ENCODE results near the gene CD274.
A peak's percentile ranks its signal among the peaks of the same experiment; 100 is the strongest.
"Not testable (repeated sequence)": the region's sequence is repeated elsewhere in the genome, so short reads cannot be mapped to it uniquely, and the experiment has no call there.

CD274 gene

DNA sequence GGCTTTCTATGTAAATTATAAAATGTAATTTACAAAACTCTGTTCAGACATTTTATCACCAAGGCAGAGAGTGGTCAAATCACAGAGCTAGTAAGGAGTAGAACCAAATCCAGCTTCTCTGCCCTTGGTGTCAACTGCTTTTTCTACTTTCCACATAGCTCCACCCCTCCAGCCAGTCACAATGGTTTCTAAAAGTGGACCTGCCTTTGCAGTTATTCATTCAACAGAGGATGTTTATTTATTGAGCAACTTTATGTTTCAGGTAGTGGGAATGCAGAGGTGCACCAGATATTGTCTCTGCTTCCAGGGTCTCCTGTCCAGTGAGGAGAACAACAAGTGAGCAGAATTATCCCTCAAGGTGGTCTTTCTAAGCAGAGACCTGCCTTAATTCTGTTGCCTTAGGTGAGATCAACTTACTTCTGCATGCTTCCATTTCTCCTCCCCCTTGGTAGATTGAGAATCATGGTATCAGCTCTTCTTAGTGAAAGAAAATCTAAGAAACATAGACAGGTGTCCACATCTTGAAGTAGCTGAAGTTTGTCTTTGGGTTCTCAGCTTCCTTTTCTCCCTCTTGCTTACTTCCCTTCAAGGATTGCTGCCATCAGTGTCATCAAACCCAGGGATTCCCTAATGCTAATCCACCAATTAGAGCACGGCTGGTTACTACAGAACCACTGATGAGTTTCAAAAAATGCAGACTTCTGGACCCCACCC lies 42.8 kb downstream of the CD274 start:
- DNase-seq (ENCODE audit: extremely low spot score, insufficient read length, low read depth) (no peak), FAIRE-seq (no peak)

DNA sequence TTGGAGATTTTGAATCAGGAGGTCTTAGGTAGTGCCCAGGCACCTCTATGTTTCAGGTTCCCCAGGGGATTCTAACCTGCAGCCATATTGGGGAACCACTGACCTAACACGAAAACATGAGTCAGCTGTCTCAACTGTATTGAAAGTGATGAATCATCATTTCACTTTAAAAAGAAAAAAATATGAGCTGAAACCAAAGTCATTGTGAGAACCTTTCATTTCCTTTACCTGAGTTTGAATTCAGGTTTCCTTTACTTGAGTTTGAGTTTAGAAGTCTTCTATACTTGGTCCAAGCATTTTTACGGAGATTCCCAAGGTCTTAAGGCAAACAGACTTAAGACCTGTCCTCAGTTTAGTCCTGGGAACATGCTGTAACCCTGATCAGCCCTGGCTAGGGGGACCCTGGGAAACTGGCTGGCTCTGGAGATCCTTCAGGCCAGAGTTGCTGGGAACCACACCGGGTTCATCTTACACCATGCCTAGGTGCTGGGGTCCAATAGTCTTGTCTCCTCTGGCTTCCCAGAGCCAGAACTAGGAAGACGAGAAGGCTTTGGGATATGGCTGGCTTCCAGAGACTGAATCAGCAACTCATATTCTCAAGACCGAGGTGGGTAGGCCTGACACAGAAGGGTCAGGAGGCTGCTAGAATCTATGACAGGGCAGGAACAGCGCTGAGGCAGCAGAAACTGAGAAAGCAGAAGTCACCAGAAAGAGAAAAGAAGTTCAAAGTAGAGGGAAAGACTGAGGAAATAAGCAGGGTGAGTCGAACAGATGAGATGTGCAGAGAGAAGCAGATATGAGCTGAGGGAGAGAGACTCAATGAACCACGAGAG lies 43.6 kb downstream of the CD274 start:
- DNase-seq (ENCODE audit: extremely low spot score, insufficient read length, low read depth) (peak; percentile 48), FAIRE-seq (peak; percentile 97)

DNA sequence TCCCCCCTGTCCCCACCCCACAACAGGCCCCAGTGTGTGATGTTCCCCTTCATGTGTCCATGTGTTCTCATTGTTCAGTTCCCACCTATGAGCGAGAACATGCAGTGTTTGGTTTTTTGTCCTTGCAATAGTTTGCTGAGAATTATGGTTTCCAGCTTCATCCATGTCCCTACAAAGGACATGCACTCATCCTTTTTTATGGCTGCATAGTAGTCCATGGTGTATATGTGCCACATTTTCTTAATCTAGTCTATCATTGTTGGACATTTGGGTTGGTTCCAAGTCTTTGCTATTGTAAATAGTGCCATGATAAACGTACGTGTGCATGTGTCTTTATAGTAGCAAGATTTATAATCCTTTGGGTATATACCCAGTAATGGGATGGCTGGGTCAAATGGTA lies 44.4 kb downstream of the CD274 start:
- DNase-seq (ENCODE audit: extremely low spot score, insufficient read length, low read depth); FAIRE-seq: not testable (repeated sequence)

DNA sequence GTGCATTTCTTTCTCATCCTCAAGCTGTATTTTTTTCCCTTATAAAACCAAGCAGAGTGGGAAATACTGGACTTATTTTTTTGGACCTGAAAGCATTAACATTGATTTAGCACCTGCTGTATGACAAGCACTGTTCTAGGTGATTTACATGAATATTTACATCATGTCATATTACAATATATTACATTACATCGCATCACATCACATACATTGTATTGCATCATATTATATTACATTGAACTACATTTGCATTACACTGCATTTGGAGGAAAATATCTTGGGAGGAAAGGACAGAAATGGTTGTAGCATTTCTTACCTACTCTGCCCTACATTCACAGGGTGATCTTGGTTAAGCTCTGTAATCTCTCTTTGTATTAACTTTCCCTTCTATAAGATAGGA lies 48.8 kb downstream of the CD274 start:
- DNase-seq (ENCODE audit: extremely low spot score, insufficient read length, low read depth) (no peak), FAIRE-seq (no peak)

DNA sequence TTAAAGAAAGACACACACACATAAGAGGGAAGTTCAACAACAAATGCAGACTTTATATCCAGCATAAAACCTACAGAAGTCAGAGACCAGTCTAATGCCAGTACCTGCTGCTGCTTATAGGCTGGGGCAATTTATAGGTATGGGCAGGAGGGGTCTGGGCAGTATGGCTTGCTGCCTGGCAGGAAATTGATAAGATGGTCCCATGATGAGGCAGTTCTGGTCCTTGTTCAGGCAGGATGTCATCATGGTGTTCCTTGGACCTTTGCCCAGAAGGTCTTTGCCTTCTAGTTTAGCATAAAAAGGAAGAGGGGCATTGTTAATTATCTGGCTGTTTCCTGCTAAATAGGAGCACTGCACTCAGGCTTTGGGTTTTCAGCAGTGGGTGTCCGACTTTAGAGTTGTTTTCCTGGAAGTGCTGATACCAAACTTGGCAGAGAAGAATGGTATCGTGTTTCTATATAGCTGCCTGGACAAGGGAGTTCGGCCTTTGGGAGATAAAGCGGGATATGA lies 49.6 kb downstream of the CD274 start:
- no peak for FAIRE-seq
- DNase-seq (ENCODE audit: extremely low spot score, insufficient read length, low read depth), result no peak

DNA sequence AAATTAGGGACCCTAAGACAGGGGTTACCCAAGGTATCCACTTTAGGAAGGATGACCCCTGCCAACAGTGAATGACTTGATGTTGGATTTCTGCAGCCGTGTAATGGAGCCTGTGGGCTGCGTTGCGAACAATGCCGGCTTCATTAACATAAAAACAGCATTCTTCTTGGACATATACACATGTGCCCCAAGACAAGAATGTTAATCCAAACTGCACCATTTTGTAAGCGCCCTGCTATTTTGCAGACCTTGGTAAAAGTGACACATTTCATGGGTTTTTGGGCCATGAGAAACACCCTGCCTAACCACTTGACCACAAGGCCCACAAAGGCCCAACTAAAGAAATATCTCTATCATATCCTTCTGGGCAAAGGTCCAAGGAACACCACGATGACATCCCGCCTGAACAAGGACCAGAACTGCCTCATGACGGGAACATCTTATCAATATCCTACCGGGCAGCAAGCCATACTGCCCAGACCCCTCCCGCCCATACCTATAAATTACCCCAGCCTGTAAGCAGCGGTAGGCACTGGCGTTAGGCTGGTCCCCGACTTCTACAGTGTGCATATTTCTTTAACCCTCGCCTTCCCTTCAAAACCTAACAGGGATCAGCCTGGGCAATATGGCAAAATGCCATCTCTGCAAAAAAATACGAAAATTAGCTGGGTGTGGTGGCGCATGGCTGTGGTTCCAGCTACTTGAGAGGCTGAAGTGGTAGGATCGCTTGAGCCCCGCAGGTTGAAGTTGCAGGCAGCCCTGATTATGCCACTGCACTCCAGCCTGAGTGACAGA lies 50.3 kb downstream of the CD274 start:
- FAIRE-seq (peak; percentile 12), DNase-seq (ENCODE audit: extremely low spot score, insufficient read length, low read depth) (no peak)

DNA sequence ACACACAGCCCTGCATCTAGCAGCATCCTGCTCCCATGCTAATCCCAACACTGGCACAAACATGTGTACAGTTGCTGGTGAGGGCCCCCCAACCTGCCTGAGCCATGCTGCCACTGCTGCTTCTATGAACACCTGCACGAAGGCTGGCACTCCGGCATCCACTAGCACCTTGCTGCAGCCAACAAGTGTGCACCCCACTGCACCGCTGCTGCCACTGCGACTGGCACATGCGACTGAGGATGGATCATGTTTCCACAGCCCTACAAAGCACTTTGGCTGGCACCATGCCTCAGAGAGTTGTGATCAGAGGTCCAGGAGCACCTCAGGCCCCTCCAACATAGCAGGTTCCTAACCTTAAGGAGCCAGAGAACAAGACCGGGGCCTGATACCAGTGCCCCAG lies 52.2 kb downstream of the CD274 start:
- FAIRE-seq, result no peak
- DNase-seq (ENCODE audit: extremely low spot score, insufficient read length, low read depth), result no peak

DNA sequence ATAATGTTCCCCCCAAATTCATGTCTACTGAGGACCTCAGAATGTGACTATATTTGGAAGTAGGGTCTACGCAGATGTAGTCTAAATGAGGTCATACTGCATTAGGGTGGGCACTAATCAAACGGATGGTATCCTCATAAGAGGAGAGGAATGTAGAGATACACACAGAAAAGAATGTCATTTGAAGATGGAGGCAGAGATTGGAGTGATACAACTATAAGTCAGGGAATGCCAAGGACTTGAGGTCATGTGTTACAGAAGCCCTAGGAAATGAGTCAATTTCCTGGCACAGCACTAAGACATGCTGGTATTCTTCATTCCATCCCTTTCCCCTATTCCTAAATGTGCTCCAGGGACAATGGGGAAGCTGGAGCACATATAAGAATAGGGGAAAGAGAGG lies 59.2 kb downstream of the CD274 start:
- no peak for DNase-seq (ENCODE audit: extremely low spot score, insufficient read length, low read depth)
- no peak for FAIRE-seq

DNA sequence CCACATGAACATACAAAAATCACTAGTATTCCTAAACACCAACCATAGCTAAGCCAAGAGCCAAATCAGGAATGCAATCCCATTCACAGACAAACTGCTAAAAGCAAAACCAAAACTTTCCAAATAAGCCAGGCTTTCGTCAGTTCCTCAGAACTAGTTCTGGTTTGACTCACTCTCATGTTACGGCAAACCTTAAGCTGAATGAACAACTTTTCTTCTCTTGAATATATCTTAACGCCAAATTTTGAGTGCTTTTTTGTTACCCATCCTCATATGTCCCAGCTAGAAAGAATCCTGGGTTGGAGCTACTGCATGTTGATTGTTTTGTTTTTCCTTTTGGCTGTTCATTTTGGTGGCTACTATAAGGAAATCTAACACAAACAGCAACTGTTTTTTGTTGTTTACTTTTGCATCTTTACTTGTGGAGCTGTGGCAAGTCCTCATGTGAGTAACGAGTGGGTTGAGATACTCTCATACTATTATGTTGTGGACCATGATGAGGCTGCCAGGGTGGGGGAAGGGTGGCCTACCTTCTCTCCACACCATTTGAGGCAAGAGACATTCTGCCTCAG lies 60.1 kb downstream of the CD274 start, which contains the start of gene PDCD1LG2:
Gene PDCD1LG2 (plus strand): TSS at position 172 of the 572 bp plus-strand sequence. CDS start 12,016 bp downstream, outside the sequence.
- FAIRE-seq, result peak; percentile 96
- DNase-seq (ENCODE audit: extremely low spot score, insufficient read length, low read depth), result no peak

DNA sequence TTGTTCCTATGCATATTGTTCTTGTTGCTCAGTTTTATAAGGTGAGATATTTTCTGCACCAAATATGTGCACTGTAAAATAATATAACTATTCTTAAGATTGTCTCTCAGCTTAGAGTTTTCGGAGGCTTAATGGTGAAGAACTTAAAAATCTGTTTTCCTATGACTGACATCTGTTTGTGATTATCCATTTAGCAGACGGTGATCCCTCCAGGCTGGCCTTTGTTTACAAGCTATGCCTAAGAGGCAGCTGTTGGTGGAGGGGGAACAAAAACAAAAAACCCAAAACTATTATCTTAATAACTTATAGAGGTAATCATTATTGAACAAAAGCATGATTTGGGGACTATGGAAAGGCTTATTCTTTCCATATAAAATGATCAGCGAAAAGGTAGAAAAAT lies 60.6 kb downstream of the CD274 start:
- DNase-seq (ENCODE audit: extremely low spot score, insufficient read length, low read depth) (no peak), FAIRE-seq (no peak)

DNA sequence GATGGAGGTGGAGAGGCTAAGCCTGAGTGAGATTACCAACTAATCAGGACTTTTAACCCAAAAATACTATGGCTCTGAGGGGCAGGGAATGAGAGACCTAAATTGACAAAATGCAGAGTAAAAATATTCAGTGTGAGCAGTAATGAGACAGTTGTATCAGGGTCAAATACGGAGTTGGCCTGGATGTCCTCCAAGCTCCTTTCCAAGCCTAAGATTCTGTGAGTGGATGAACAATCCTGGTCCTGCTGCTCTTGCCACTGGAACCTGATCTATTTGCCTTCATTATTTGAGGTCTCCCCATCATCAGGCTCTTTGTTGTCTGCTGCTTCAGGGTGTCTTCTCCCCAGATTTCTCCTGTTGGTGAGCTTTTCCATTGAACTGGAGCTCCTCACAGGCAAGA lies 61.1 kb downstream of the CD274 start:
- FAIRE-seq (peak; percentile 42), DNase-seq (ENCODE audit: extremely low spot score, insufficient read length, low read depth) (no peak)

DNA sequence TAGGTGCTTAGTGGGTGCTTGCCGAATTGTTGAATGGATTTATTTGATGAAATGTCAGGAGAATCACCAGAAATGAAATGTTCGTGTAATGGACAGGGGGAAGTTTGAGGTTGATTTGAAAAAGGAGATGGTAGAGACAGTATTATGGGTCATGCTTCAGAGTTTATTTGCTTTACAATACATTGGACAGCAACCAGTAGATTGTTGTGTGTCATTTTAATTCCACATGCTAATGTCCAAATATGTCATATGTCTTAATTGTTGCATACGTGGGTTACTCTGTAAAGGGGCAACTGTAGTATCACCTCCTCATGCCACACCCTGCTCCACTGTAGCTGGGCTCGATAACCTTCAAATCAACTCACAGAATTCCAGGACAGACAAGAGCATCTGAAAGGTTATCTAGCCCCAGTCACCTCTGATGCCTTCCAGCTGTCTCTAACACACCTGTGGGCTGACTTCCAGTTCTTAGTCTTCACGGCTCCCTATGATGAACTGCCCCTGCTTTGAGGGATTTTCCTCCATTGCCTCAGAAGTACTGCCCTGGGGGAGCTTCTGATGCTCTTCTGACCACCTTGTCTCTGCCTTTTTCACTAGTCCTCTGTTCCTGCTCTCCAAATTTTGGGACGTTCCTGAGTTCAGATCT lies 61.7 kb downstream of the CD274 start:
- DNase-seq (ENCODE audit: extremely low spot score, insufficient read length, low read depth) (no peak), FAIRE-seq (peak; percentile 68)

DNA sequence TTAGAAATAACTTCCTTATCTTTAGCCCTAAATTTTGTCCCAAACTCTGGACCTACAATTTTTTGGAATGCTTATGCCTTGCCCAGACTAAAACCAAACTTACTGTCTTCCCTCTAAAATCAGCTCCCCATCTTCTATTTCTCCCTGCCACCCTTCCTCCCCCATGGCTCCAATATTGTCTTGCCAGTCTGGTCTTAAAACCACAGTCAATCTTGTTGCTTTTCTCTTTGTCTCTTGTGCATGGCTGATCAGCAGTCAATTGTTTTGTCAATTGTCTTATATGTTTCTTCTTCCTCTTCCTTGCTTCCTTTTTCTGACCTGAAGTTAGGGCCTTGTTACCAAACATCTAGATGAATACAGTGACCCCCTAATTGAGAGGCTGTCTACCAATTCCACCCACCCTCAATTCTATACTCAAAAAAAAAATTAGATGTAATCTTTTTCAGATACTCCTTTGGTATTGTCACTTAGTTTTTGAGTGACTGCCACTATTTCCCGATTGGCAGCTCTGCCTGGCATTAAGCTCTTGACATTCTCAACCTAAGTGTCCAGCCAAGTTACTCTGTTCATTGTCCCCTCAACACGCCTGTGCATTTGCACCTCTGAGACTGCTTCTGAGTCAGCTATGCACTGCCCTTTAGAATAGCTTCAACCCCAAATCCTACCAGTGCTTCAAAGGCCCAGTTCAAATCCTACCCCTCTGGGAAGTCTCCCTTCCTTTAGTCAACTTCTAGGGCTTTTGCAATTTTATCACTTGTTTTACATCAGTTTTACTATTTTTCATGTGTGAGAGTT lies 62.5 kb downstream of the CD274 start:
- DNase-seq (ENCODE audit: extremely low spot score, insufficient read length, low read depth), result no peak
- FAIRE-seq, result peak; percentile 5

DNA sequence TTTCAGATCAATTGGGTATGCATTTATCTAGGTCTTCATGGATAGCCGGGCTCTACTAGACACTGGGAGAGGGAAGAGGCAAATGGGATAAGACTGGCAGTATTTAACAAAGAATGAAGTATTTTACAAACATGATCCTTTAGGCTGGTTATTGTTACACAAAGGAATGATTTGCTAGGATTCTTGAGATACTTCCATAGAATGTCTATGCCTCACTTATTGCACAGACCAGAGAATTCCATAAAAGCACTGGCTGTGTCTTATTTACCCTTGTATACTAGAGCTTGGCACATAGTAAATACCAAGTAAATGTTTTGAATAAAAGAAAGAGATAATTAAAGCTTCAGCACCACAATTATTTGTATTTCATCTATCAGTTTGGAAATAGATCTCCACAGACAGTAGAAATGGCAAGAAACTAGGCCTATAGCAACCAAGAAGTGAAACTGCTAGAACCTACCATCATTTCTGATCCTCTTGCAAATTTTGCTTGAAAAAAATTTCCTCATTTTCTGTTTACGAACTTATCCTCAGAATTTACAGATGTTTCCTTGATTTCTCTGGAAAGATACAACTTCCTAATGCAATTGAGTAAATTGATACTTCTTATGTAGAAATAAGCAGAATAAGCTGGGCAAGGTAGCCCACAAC lies 63.7 kb downstream of the CD274 start:
- DNase-seq (ENCODE audit: extremely low spot score, insufficient read length, low read depth) (no peak), FAIRE-seq (peak; percentile 45)

DNA sequence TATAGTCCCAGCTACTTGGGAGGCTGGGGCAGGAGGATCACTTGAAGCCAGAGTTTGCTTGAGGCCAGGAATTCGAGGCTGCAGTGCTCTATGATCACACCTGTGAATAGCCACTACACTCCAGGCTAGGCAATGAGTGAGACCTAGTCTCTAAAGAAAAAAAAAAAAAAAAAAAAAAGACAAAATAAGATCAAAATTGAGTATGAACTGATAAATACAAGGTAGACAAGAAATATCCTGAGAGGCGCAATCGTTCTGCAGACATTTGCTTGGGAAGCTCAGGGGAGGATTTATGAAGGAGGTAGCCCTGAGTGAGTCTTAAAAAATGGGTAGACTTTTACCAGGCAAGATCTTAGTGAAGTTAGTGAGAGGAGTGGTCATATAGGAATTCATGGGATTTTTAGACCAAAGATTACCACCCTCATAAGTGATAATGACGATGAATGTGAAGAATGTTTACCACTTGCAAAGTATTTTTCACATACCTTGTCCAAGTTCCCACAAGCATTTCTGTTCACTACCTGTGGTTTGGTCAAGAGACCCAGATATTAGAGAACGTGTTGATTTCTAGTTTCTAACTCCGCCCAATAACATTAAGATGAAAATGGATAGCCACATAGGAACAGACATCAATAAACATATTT lies 64.4 kb downstream of the CD274 start:
- no peak for DNase-seq (ENCODE audit: extremely low spot score, insufficient read length, low read depth)
- FAIRE-seq, result peak; percentile 73

DNA sequence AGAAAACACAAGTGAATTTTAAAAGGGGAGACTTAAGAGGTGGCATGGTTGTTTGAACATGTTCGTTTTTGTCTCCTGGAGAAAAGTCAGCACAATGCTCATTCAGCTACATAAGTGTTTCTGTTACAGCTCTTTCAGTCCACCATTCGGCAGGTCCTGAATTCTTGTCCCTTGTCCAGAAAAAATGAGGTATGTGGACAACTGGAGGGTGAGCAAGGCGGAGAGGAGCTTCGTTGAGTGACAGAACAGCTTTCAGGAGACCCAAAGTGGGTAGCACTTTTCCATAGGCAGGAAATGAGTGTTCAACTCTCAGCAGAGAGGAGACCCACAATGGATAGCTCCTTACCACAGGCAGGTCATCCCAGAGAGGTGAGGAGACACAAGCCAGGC lies 64.9 kb downstream of the CD274 start:
- FAIRE-seq (peak; percentile 44), DNase-seq (ENCODE audit: extremely low spot score, insufficient read length, low read depth) (no peak)

DNA sequence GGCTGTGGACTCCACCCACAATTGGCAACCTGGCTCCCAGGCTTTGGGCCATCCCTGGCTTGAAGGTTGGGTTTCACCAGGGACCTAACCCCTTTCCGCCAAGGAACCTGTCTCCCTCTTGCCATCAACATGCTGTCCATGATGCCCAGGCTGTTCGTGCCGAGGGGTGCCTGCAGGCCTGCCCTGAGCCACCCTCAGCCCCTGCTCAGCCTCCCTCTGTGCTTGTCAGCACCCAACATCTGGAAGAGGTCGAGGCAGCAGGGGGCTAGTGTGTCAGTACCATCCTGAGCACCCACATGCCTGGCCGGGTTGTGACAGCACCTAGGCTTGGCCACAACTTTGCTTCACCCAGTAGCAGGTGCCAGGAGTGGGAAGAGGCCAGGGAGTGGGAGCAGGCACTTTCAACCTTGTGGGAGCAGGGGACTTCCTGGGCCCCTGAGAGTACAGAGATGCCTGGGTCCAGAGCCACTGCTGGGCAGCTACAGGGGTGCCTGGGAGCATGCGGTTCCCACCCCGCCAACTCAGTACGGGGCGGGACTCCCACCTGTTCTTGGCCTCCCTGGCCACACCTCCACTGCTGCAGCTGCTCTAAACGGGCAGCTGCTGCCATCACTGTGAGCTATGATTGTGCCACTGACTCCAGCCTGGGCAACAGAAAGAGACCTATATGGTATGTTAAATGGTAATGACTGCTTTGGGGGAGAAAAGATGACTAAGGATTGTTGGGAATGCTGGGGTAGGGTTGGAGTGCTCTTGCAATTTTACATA lies 66.3 kb downstream of the CD274 start:
- FAIRE-seq, result no peak

More for the DNA sequence above, 66.3 kb downstream of the CD274 start:
- no peak for DNase-seq (ENCODE audit: extremely low spot score, insufficient read length, low read depth)
